HepG2 (cell line): Measurements from ENCODE around the gene GZF1. TPM values are rescaled to one million over a fixed set of nuclear protein-coding genes. Genes with fewer than 3 reads are reported as not detected.

Experiments used
- AGO2 ChIP-seq: fragments of 200-400 bp; formaldehyde crosslinking; optimal IDR thresholded peaks from 2 replicates; pipeline ENCODE3; 2017; ENCODE audit warnings: mild to moderate bottlenecking, low read depth, low read length, moderate library complexity
- ATF4 ChIP-seq, 2 experiments: fragments of 450-650 bp in 1 of 2; sonication (generic) in 1 of 2; formaldehyde crosslinking; IDR thresholded peaks; 2 replicates each; pipeline versions ENCODE4 v1.5.0 to v1.8.0; 2020 to 2022; ENCODE audit warnings: mild to moderate bottlenecking in 1 of 2, missing genetic modification reagents in 1 of 2
- FOSL2 ChIP-seq: sonication (generic); formaldehyde crosslinking; IDR thresholded peaks from 2 replicates; pipeline ENCODE4 v1.4.0; 2020; ENCODE audit warnings: missing genetic modification reagents
- FOXP1 ChIP-seq, 2 experiments: fragments of 450-650 bp in 1 of 2; IDR thresholded peaks; 2 replicates each; pipeline ENCODE4 v1.6.1; 2017 to 2018; ENCODE audit warnings: antibody characterized with exemption in 1 of 2
- KLF9 ChIP-seq: IDR thresholded peaks from 2 replicates; pipeline ENCODE4 v1.6.1; 2016; ENCODE audit warnings: low read depth
- MAFF ChIP-seq: IDR thresholded peaks from 2 replicates; pipeline ENCODE4 v1.6.1; 2011; ENCODE audit warnings: low read depth, low read length, improper control_type of control experiment
- POGZ ChIP-seq: sonication (generic); formaldehyde crosslinking; IDR thresholded peaks from 2 replicates; pipeline ENCODE4 v1.4.0; 2020; ENCODE audit warnings: mild to moderate bottlenecking, missing genetic modification reagents
- RFXAP ChIP-seq: sonication (generic); formaldehyde crosslinking; IDR thresholded peaks from 2 replicates; pipeline ENCODE4 v1.4.0; 2020; ENCODE audit warnings: missing genetic modification reagents, borderline replicate concordance
- TOPORS ChIP-seq: sonication (generic); formaldehyde crosslinking; IDR thresholded peaks from 2 replicates; pipeline ENCODE4 v1.8.0; 2023; ENCODE audit warnings: mild to moderate bottlenecking, missing genetic modification reagents
- ZC3H13 ChIP-seq: sonication (generic); formaldehyde crosslinking; IDR thresholded peaks from 2 replicates; pipeline ENCODE4 v1.8.1; 2023; ENCODE audit warnings: mild to moderate bottlenecking, missing genetic modification reagents, moderate library complexity
- ZIK1 ChIP-seq: sonication (generic); formaldehyde crosslinking; IDR thresholded peaks from 2 replicates; pipeline ENCODE4 v1.5.0; 2020; ENCODE audit warnings: mild to moderate bottlenecking, low read depth, missing genetic modification reagents, borderline replicate concordance
- ZMYM2 ChIP-seq: sonication (generic); formaldehyde crosslinking; IDR thresholded peaks from 2 replicates; pipeline ENCODE4 v1.8.0; 2022; ENCODE audit warnings: mild to moderate bottlenecking, missing genetic modification reagents
- ZNF101 ChIP-seq: sonication (generic); formaldehyde crosslinking; IDR thresholded peaks from 2 replicates; pipeline ENCODE4 v1.4.0; 2020; ENCODE audit warnings: mild to moderate bottlenecking, low read depth, missing genetic modification reagents, borderline replicate concordance
- ZNF121 ChIP-seq: sonication (generic); formaldehyde crosslinking; IDR thresholded peaks from 2 replicates; pipeline ENCODE4 v1.5.0; 2020; ENCODE audit warnings: mild to moderate bottlenecking, missing genetic modification reagents
- ZNF136 ChIP-seq: sonication (generic); formaldehyde crosslinking; IDR thresholded peaks from 2 replicates; pipeline ENCODE4 v1.8.1; 2022; ENCODE audit warnings: low read depth, mild to moderate bottlenecking, moderate library complexity, missing genetic modification reagents
- ZNF17 ChIP-seq: sonication (generic); formaldehyde crosslinking; IDR thresholded peaks from 2 replicates; pipeline ENCODE4 v1.5.0; 2020; ENCODE audit warnings: mild to moderate bottlenecking, missing genetic modification reagents
- ZNF253 ChIP-seq: sonication (generic); formaldehyde crosslinking; IDR thresholded peaks from 2 replicates; pipeline ENCODE4 v1.8.0; 2022; ENCODE audit warnings: mild to moderate bottlenecking, missing genetic modification reagents, borderline replicate concordance
- ZNF331 ChIP-seq: sonication (generic); formaldehyde crosslinking; IDR thresholded peaks from 2 replicates; pipeline ENCODE4 v1.4.0; 2020; ENCODE audit warnings: missing genetic modification reagents
- ZNF367 ChIP-seq: sonication (generic); formaldehyde crosslinking; IDR thresholded peaks from 2 replicates; pipeline ENCODE4 v1.4.0; 2020; ENCODE audit warnings: missing genetic modification reagents, borderline replicate concordance
- ZNF451 ChIP-seq: sonication (generic); formaldehyde crosslinking; IDR thresholded peaks from 2 replicates; pipeline ENCODE4 v1.5.0; 2020; ENCODE audit warnings: mild to moderate bottlenecking, missing genetic modification reagents
- ZNF550 ChIP-seq: sonication (generic); formaldehyde crosslinking; IDR thresholded peaks from 2 replicates; pipeline ENCODE4 v1.4.0; 2020; ENCODE audit warnings: mild to moderate bottlenecking, missing genetic modification reagents, borderline replicate concordance
- ZNF570 ChIP-seq: sonication (generic); formaldehyde crosslinking; IDR thresholded peaks from 2 replicates; pipeline ENCODE4 v1.4.0; 2020; ENCODE audit warnings: mild to moderate bottlenecking, missing genetic modification reagents, borderline replicate concordance
- ZNF878 ChIP-seq: sonication (generic); formaldehyde crosslinking; IDR thresholded peaks from 2 replicates; pipeline ENCODE4 v1.8.1; 2023; ENCODE audit warnings: mild to moderate bottlenecking, missing genetic modification reagents, moderate library complexity
- polyA plus RNA-seq, 8 experiments: library from polyadenylated mRNA; depleted of rRNA in 3 of 8; stranded (reverse) in 7 of 8; unstranded in 1 of 8; fragments of >200 nt; fragmentation: Illumina TruSeq in 4 of 8; extraction: Trizol in 4 of 8; gene quantifications; 2 replicates each; pipeline versions ENCODE4 v1.2.1 to v1.2.3, GENCODE V29; 2011 to 2016; ENCODE audit warnings: low read depth in 4 of 8, missing spikeins in 1 of 8, mixed read lengths in 1 of 8; ENCODE audit not compliant: insufficient read depth in 1 of 8
- total RNA-seq, 5 experiments: library from RNA; depleted of rRNA; stranded (reverse); fragments of >200 nt; fragmentation: Illumina TruSeq; extraction: Trizol; gene quantifications; 2 replicates each; pipeline ENCODE4 v1.2.3, GENCODE V29; 2016; ENCODE audit warnings: low read depth in 1 of 5
- TF ChIP-seq, protein P1 (sequence below), 2 experiments: sonication (generic) in 1 of 2; formaldehyde crosslinking in 1 of 2; IDR thresholded peaks; 2 replicates each; pipeline versions ENCODE4 v1.4.0 to v1.6.1; 2018 to 2020; ENCODE audit warnings: missing genetic modification reagents in 2 of 2, borderline replicate concordance in 1 of 2, low read depth in 1 of 2, mild to moderate bottlenecking in 1 of 2, missing biosample characterization in 1 of 2
- TF ChIP-seq, protein P2 (sequence below): sonication (generic); formaldehyde crosslinking; IDR thresholded peaks from 2 replicates; pipeline ENCODE4 v1.8.0; 2022; ENCODE audit warnings: missing genetic modification reagents, mild to moderate bottlenecking, borderline replicate concordance

GZF1 gene
- total and polyA plus RNA-seq, 2 of the 13 experiments (the other 11 are each of a cell fraction or from before 2014, with no cell fraction given): 16.9 to 26.0 TPM

GRCh38 chr20:23361476-23362391 lies at the start of gene GZF1 (continued):
- TF ChIP-seq TOPORS (CRISPR knock-in tag): no peak; the same call in 1 of the 2 replicates
- TF ChIP-seq ZNF101 (CRISPR knock-in tag): no peak
- peak; percentile 71; the same call in 1 of the 2 replicates for TF ChIP-seq ZIK1 (CRISPR knock-in tag)
- peak; percentile 95 for TF ChIP-seq ZNF570 (CRISPR knock-in tag)
- TF ChIP-seq ZNF550 (CRISPR knock-in tag): 0 out of 2 replicates have a peak, but pooled peaks have one; percentile 42
- peak; percentile 98 for TF ChIP-seq ZC3H13
- no peak; the same call in 1 of the 2 replicates for TF ChIP-seq ZMYM2
- TF ChIP-seq ZNF367 (CRISPR knock-in tag): peak; percentile 71; the same call in 1 of the 2 replicates
- TF ChIP-seq, protein P1, sequence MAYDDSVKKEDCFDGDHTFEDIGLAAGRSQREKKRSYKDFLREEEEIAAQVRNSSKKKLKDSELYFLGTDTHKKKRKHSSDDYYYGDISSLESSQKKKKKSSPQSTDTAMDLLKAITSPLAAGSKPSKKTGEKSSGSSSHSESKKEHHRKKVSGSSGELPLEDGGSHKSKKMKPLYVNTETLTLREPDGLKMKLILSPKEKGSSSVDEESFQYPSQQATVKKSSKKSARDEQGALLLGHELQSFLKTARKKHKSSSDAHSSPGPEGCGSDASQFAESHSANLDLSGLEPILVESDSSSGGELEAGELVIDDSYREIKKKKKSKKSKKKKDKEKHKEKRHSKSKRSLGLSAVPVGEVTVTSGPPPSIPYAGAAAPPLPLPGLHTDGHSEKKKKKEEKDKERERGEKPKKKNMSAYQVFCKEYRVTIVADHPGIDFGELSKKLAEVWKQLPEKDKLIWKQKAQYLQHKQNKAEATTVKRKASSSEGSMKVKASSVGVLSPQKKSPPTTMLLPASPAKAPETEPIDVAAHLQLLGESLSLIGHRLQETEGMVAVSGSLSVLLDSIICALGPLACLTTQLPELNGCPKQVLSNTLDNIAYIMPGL (CRISPR knock-in tag; IDR thresholded peaks at IDR 0.05; ENCODE audit: borderline replicate concordance in 1 of 2, low read depth in 1 of 2): peak; percentile 95 to 96
- peak; percentile 96 for TF ChIP-seq KLF9 (CRISPR knock-in tag)
- no peak for TF ChIP-seq ZNF878
- peak; percentile 73 for TF ChIP-seq ZNF451 (CRISPR knock-in tag)
- peak; percentile 96 for TF ChIP-seq RFXAP (CRISPR knock-in tag)
- TF ChIP-seq ATF4 (CRISPR knock-in tag; IDR thresholded peaks at IDR 0.05): peak; percentile 96 to 100
- TF ChIP-seq AGO2: peak; percentile 98
- peak; percentile 99 for TF ChIP-seq ZNF136 (CRISPR knock-in tag)
- peak; percentile 19; the same call in 1 of the 2 replicates for TF ChIP-seq MAFF
- no peak for TF ChIP-seq FOXP1 (IDR thresholded peaks at IDR 0.05)
- TF ChIP-seq FOXP1 (CRISPR knock-in tag; IDR thresholded peaks at IDR 0.05): peak; percentile 60
- peak; percentile 96 for TF ChIP-seq ZNF253 (CRISPR knock-in tag)
- TF ChIP-seq ZNF121 (CRISPR knock-in tag): 0 out of 2 replicates have a peak, but pooled peaks have one; percentile 55
- peak; percentile 99 for TF ChIP-seq POGZ (CRISPR knock-in tag)
- TF ChIP-seq FOSL2 (CRISPR knock-in tag): peak; percentile 91
- TF ChIP-seq ZNF331 (CRISPR knock-in tag): peak; percentile 92
- TF ChIP-seq ZNF17 (CRISPR knock-in tag): no peak
- TF ChIP-seq, protein P2, sequence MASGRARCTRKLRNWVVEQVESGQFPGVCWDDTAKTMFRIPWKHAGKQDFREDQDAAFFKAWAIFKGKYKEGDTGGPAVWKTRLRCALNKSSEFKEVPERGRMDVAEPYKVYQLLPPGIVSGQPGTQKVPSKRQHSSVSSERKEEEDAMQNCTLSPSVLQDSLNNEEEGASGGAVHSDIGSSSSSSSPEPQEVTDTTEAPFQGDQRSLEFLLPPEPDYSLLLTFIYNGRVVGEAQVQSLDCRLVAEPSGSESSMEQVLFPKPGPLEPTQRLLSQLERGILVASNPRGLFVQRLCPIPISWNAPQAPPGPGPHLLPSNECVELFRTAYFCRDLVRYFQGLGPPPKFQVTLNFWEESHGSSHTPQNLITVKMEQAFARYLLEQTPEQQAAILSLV (CRISPR knock-in tag): peak; percentile 95
